Measurements from ENCODE around the gene SMIM27. TPM values are rescaled to one million over a fixed set of nuclear protein-coding genes. Genes with fewer than 3 reads are reported as not detected.

SMIM27 gene
- total and polyA plus RNA-seq, 9 donors = 4.8 to 16.3 (median 9.2) TPM

DNA sequence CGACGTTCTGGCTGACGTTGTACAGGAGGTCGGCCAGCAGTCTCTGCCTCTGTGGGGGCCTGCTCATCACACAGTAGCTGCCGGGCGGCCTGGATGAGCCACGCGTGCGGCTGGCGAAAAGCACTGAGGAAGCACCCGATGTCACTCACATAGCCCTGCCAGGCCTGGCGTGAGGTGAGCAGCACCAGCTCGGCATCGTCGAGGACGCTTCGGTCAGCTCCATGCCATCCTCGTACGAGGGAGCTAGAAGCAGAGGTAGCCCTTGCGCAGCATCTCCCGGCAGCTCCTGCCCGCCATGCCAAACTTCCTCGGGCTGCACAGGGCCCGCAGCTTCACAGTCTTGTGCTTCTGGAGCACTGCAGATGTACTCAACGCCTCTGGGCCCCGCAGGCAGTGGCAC lies 14.6 kb downstream of the SMIM27 start:
- WGBS, 3 donors = 91 to 94% (median 93%) methylated on average over 26 of the region's 26 CpGs
- Histone ChIP-seq H3K27ac (no peak overlapping the region), H3K36me3 (no peaks in the 10 kb centered on the region), H3K4me3 (no peak overlapping the region), H3K27me3 (no peaks in the 10 kb centered on the region), H3K4me1 (ENCODE audit: insufficient read depth) (no peaks in the 10 kb centered on the region), H3K9me3 (no peaks in the 10 kb centered on the region)
- no peak for TF ChIP-seq EP300 (IDR thresholded peaks at IDR 0.05)
- no peak for TF ChIP-seq CTCF (IDR thresholded peaks at IDR 0.05)
- no peak for TF ChIP-seq POLR2A (IDR thresholded peaks at IDR 0.05)
- intact Hi-C loops (cut with DNase I) = no loop called here
- DNase-seq = no peak

DNA sequence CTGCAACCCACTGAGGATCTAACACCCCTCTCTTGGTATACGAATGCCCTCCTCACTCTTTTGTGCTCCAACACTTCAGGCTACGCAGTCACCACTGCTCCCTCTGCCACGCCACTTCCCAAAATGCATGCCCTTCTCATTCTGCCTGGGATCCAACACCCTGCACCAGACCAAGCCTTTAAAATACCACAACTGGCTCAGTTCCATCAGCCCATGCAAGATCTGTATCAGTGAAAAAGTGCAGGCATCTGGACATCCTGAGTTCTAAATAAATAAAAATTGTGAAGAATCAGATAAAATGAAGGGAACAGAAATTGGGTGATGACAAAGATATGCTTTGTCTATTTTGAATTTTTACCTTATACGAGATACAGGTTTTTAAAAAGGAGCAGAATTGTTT lies 18.1 kb downstream of the SMIM27 start:
- Histone ChIP-seq H3K4me1 (ENCODE audit: insufficient read depth) (no peaks in the 10 kb centered on the region), H3K27ac (no peak overlapping the region), H3K9me3 (no peaks in the 10 kb centered on the region), H3K36me3 (no peaks in the 10 kb centered on the region), H3K27me3 (no peaks in the 10 kb centered on the region), H3K4me3 (no peak overlapping the region)
- 89 to 93% (median 91%) methylated on average over 4 of the region's 4 CpGs for WGBS, 3 donors
- TF ChIP-seq EP300 (IDR thresholded peaks at IDR 0.05) (no peak), CTCF (IDR thresholded peaks at IDR 0.05) (no peak), POLR2A (IDR thresholded peaks at IDR 0.05) (no peak)
- no peak for DNase-seq
- intact Hi-C loops (cut with DNase I) = no loop called here

DNA sequence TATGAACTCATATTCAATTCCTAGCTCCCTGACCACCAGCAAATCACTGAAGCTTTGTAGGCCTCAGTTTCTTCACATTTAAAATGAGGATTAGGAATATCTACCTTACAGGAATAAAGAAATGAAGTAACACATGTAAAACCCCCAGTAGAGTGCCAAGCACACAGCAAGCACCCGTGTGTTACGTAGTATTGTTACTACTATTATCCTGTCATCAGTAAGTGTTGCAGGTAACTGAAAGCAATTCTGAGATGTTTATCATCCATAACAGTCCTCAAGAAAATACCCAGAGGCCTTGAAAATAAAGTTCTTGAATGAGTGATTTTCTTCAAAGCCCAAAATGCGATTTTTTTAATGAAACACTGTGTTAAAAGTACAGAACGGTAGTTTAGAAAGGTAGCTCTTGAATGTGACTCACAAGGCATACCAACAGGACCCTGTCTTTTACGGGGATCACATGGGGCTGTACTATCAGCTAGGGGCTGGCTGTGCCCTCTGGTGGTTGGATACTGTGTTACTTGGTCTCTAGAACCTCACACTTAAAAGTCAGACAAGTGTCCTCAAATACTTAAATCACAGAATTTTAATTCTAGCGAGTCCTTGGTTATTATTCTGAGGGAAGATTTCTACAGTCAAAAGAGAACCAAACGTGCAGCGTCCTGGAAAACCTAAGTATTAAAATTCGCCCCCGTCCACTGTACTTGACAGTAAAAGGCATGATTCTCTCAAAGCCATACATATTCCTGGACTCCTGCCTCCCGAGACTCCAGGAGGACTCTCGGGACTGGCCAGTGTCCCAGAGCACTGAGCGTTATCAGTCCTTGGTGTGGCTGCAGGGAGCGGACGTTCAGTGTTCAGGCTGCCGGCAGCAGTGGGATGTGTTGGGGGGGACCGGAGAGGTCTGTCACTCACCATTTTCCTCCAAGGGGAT lies 20.1 kb downstream of the SMIM27 start:
- Histone ChIP-seq H3K4me1 (ENCODE audit: insufficient read depth) (no peaks in the 10 kb centered on the region), H3K4me3 (peak overlapping the region; percentile 50), H3K27ac (peak overlapping the region; percentile 63 to 73), H3K36me3 (no peaks in the 10 kb centered on the region), H3K9me3 (no peaks in the 10 kb centered on the region), H3K27me3 (no peaks in the 10 kb centered on the region)
- intact Hi-C loops (cut with DNase I) = loop anchor here in 1 of 4 donors (2.0 kb wide), 1 partner anchor 193 kb away; no protein-coding TSS in a partner anchor
- peak in 3 of 5 donors; percentile 40 to 57 (median 53) for DNase-seq
- TF ChIP-seq POLR2A (IDR thresholded peaks at IDR 0.05) = no peak
- no peak for TF ChIP-seq EP300 (IDR thresholded peaks at IDR 0.05)
- TF ChIP-seq CTCF (IDR thresholded peaks at IDR 0.05) = peak in 2 of 3 donors; percentile 28 to 40
- WGBS, 3 donors = 3 to 4% (median 3%) methylated on average over 17 of the region's 17 CpGs

- no peaks in the 10 kb centered on the region for H3K36me3 ChIP-seq
These were observed 20.9 kb downstream of the SMIM27 start, which contains the start of gene NDUFB6 for GRCh38 chr9:32572900-32573523. Gene NDUFB6 (minus strand): TSS chr9:32573159. CDS start chr9:32573060, 99 bp downstream.

More at GRCh38 chr9:32572900-32573523, 20.9 kb downstream of the SMIM27 start, which contains the start of gene NDUFB6:
- H3K4me1 ChIP-seq (ENCODE audit: insufficient read depth) = no peaks in the 10 kb centered on the region
- intact Hi-C loops (cut with DNase I) = loop anchor here in 1 of 4 donors (2.0 kb wide), 1 partner anchor 194 kb away; no protein-coding TSS in a partner anchor
- peak within 1 kb of the TSS; percentile 63 to 73 for H3K27ac ChIP-seq
- peak within 1 kb of the TSS; percentile 50 for H3K4me3 ChIP-seq
- no peaks in the 10 kb centered on the region for H3K27me3 ChIP-seq
- 0 to 1% (median 0%) methylated on average over 36 of the region's 36 CpGs for WGBS, 3 donors
- DNase-seq = peak; percentile 88 to 95 (median 92)
- no peaks in the 10 kb centered on the region for H3K9me3 ChIP-seq
- peak; percentile 80 for TF ChIP-seq POLR2A (IDR thresholded peaks at IDR 0.05)
- no peak for TF ChIP-seq CTCF (IDR thresholded peaks at IDR 0.05)
- peak; percentile 27 for TF ChIP-seq EP300 (IDR thresholded peaks at IDR 0.05)
